Cardiac fibroblast (primary cell): ENCODE measurements around the gene NTNG1.

ENCODE experiments used
- DNase-seq, 2 donors: peaks; one replicate each; pipeline versions ENCODE4 v3.0.0 to v3.0.0-alpha.2; 2010; ENCODE audit warnings: low read depth in 2 of 2
- H3K4me3 ChIP-seq, 2 donors: replicated peaks in 1 of 2; 1 replicate in 1 of 2; 2 replicates in 1 of 2; pipeline ENCODE4 v1.5.1; 2011; ENCODE audit warnings: low read depth in 2 of 2, low read length in 2 of 2, mild to moderate bottlenecking in 2 of 2, moderate library complexity in 1 of 2
- TF ChIP-seq, protein P1 (sequence below): IDR thresholded peaks from one replicate; pipeline ENCODE4 v1.5.1; 2011; ENCODE audit warnings: low read depth, mild to moderate bottlenecking, low read length, inconsistent platforms

Gene NTNG1

DNA sequence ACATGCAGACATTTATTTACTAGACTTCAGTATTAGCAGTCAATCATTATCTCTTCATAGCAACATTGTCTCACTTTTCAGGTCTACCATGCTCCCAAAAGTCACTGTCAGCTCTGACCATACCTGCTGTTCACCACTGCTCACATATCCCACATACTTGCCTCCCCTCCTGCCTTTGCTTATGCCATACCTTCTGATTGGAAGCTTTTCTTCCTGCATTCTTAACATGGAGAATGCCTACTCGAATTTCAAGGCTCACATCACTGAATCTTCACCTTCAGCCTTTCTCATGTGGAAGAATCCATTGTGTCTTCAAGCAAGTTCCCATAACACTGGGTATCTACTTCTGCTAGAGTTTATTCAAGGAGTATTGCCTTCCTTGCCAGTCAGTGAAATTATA is 135.4 kb downstream of the NTNG1 start:
- DNase-seq, result no peak
- TF ChIP-seq, protein P1, sequence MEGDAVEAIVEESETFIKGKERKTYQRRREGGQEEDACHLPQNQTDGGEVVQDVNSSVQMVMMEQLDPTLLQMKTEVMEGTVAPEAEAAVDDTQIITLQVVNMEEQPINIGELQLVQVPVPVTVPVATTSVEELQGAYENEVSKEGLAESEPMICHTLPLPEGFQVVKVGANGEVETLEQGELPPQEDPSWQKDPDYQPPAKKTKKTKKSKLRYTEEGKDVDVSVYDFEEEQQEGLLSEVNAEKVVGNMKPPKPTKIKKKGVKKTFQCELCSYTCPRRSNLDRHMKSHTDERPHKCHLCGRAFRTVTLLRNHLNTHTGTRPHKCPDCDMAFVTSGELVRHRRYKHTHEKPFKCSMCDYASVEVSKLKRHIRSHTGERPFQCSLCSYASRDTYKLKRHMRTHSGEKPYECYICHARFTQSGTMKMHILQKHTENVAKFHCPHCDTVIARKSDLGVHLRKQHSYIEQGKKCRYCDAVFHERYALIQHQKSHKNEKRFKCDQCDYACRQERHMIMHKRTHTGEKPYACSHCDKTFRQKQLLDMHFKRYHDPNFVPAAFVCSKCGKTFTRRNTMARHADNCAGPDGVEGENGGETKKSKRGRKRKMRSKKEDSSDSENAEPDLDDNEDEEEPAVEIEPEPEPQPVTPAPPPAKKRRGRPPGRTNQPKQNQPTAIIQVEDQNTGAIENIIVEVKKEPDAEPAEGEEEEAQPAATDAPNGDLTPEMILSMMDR, result no peak
- H3K4me3 ChIP-seq, result no peak overlapping the region

DNA sequence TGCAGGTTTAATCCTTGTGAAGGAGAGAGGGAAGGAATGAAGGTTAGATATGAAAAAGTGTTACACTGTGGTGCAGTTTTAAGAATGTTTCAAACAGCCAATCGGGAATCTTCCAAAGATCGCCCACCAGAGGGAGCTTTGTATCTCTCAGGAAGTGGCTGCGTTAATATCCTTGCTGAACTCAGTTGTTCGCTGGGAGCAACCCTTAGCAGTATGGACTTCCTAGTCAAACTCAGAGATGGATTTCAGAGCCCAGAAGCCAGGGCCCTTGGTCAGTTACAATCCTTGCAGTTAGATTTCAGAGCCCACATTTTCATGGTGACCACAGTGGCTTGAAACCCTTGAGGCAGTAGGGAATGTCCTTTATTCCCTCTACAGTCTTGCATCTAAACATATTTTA is 136.2 kb downstream of the NTNG1 start:
- TF ChIP-seq, protein P1, result no peak
- H3K4me3 ChIP-seq, result no peak overlapping the region
- DNase-seq, result peak; percentile 19 to 38

DNA sequence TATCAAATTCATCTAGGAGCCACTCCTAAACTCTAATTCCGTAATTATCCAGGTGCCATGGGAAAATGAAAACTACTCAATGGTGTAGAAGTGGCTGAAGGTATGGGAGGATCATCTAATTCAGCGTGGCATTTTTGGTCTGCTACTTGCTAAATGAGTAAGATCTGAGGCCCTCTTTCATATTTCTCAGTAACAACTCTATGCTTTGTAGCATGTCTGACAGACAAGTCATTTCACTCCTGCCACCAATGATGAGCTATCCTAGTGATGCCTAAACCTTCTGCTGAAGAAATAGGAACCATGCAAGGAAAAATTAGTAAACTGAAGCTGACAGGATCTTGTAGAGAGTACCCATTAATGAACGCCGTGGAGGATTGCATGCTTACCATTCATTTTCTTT is 145.3 kb downstream of the NTNG1 start:
- DNase-seq, result no peak
- no peak overlapping the region for H3K4me3 ChIP-seq
- TF ChIP-seq, protein P1, result no peak

DNA sequence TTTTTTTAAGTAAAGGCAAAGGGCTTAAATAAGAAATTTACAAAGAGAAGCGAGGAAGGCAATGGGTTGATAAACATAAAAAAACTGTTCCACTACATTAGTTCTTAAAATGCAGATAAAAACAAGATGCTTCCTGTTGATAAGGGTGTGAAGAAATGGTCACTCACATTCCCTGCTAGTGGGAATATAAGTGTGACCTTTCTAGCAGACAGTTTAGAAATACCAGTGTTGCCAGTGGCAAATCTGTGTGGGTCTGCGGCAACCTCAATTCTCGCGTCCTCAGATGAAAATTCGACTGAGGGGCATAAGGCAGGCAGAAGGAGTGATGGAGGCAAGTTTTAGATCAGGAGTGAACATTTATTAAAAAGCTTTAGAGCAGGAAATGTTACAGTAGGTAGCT is 151.1 kb downstream of the NTNG1 start:
- TF ChIP-seq, protein P1, result no peak
- no peak overlapping the region for H3K4me3 ChIP-seq
- DNase-seq, result no peak

DNA sequence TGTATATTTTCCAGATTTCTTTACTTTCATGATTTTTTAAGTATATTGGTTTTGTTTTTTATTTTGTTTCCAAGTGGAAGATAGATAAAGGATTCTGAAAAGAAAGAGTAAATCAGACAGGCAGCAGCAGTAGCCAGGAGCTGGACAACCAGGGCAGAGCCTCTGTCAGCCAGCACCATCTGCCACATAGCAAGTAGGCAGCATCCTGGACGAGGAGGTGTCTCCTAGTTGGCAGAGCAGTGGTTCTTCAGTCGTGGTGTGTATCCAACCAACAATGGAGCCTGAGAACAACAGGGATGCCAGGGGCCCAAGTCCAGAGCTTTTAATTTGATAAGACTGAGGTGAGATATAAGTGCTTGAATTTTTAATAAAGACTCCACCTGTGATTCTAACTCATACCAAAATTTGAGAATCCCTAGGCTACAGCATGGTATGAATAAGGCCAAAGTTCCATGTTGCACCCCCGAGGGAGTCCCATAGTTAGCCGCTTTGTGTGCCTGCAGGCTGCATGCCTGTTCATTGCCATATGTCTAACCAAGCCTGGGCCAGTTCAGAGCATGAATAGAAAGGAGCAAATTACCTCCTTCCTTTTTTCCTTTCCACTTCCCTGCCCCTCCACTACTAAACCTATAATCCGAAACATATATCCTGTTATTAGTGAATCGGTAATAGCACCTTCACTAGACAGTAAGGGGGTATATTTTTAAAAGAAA is 153.2 kb downstream of the NTNG1 start:
- no peak for DNase-seq
- TF ChIP-seq, protein P1, result no peak
- no peak overlapping the region for H3K4me3 ChIP-seq

DNA sequence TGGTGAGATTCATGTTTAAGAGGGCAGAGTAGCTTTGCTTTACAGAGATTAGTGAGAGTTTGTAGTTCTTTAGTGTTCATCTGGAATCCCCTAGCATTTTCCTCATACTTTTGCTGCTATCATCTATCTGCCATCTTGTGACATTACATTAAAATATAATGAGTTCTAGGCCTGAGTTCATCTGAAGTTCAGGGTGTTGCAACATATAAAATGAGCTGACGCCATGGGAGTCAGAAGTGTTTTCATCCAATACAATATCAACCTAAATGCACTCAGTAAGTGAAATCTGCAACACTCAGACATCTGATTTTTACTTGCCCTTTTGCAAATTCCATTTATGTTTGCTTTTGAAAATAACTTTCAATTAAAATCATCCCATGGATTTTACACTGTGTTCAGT is 153.8 kb downstream of the NTNG1 start:
- no peak for DNase-seq
- H3K4me3 ChIP-seq, result no peak overlapping the region
- TF ChIP-seq, protein P1, result no peak

DNA sequence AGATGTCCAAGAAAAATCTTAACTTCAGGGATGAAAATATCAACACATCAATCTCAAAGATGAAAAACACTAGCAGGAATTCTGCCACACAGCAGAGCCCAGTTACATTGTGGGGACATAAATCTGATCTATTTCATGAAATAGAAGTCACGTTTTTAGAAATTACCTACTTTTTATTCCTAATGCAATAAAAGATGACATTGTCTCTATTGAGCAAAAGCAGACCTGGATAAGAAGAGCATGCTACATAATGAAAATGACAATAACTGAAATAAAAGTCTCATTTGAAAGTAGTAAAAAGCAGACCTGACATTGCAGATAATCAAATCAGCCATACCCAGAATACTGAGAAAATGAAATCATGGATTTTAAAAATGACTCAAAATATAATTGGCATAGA is 156.8 kb downstream of the NTNG1 start:
- DNase-seq, result no peak
- TF ChIP-seq, protein P1, result no peak
- no peak overlapping the region for H3K4me3 ChIP-seq
